H9 (cell line): ENCODE data around the gene FAM117A. TPM values are rescaled to one million over a fixed set of nuclear protein-coding genes. Genes with fewer than 3 reads are reported as not detected.

ENCODE experiments used
- DNase-seq: peaks from one replicate; pipeline ENCODE4 v3.0.0-alpha.2; 2017
- H2AFZ ChIP-seq: one replicate; pipeline ENCODE4 v1.6.1; 2013; ENCODE audit warnings: mild to moderate bottlenecking, low read length, control low read depth, moderate library complexity
- H2AK5ac ChIP-seq: 2 replicates; pipeline ENCODE4 v1.6.1; 2013; ENCODE audit warnings: low read length, control low read depth, mixed read lengths; ENCODE audit not compliant: insufficient read length
- H2BK120ac ChIP-seq: one replicate; pipeline ENCODE4 v1.6.1; 2013; ENCODE audit warnings: low read depth, mild to moderate bottlenecking, low read length, control low read depth, inconsistent platforms; ENCODE audit not compliant: poor library complexity, severe bottlenecking
- H2BK12ac ChIP-seq: 2 replicates; pipeline ENCODE4 v1.6.1; 2013; ENCODE audit warnings: low read length, control low read depth, mixed read lengths, low read depth; ENCODE audit not compliant: insufficient read length
- H2BK15ac ChIP-seq: 2 replicates; pipeline ENCODE4 v1.6.1; 2013; ENCODE audit warnings: low read depth, low read length, control low read depth
- H2BK20ac ChIP-seq: one replicate; pipeline ENCODE4 v1.6.1; 2013; ENCODE audit warnings: low read depth, mild to moderate bottlenecking, low read length, control low read depth, inconsistent platforms; ENCODE audit not compliant: poor library complexity, severe bottlenecking
- H2BK5ac ChIP-seq: 2 replicates; pipeline ENCODE4 v1.6.1; 2013; ENCODE audit warnings: low read length, control low read depth, mixed read lengths; ENCODE audit not compliant: insufficient read length
- H3K14ac ChIP-seq: 2 replicates; pipeline ENCODE4 v1.6.1; 2013; ENCODE audit warnings: low read length, control low read depth; ENCODE audit not compliant: insufficient read depth
- H3K18ac ChIP-seq: 2 replicates; pipeline ENCODE4 v1.6.1; 2013; ENCODE audit warnings: low read depth, mild to moderate bottlenecking, mixed read lengths, low read length, control low read depth; ENCODE audit not compliant: insufficient read length
- H3K23ac ChIP-seq: 2 replicates; pipeline ENCODE4 v1.6.1; 2013; ENCODE audit warnings: low read length, control low read depth, mixed read lengths, low read depth; ENCODE audit not compliant: insufficient read length
- H3K23me2 ChIP-seq: 2 replicates; pipeline ENCODE4 v1.6.1; 2013; ENCODE audit warnings: low read depth, mild to moderate bottlenecking, mixed read lengths, low read length, control low read depth; ENCODE audit not compliant: insufficient read length, poor library complexity, severe bottlenecking
- H3K27ac ChIP-seq: 2 replicates; pipeline ENCODE4 v1.5.1; 2013; ENCODE audit warnings: low read length, control low read depth, mixed read lengths, low read depth; ENCODE audit not compliant: insufficient read length
- H3K27me3 ChIP-seq: 2 replicates; pipeline ENCODE4 v1.6.1; 2013; ENCODE audit warnings: low read length, control low read depth, inconsistent platforms; ENCODE audit not compliant: insufficient read depth
- H3K4ac ChIP-seq: 2 replicates; pipeline ENCODE4 v1.6.1; 2013; ENCODE audit warnings: low read depth, mild to moderate bottlenecking, control low read depth, inconsistent platforms, low read length, moderate library complexity
- H3K4me1 ChIP-seq: 2 replicates; pipeline ENCODE4 v1.6.1; 2013; ENCODE audit warnings: low read length, control low read depth, inconsistent platforms; ENCODE audit not compliant: insufficient read depth
- H3K4me2 ChIP-seq: 2 replicates; pipeline ENCODE4 v1.6.1; 2013; ENCODE audit warnings: low read length, control low read depth, mixed read lengths; ENCODE audit not compliant: insufficient read length, insufficient read depth
- H3K56ac ChIP-seq: 2 replicates; pipeline ENCODE4 v1.6.1; 2013; ENCODE audit warnings: low read depth, mild to moderate bottlenecking, mixed read lengths, low read length, control low read depth; ENCODE audit not compliant: insufficient read length
- H3K79me1 ChIP-seq: 2 replicates; pipeline ENCODE4 v1.6.1; 2013; ENCODE audit warnings: low read depth, mild to moderate bottlenecking, moderate library complexity, low read length, control low read depth, inconsistent platforms; ENCODE audit not compliant: insufficient read depth, poor library complexity, severe bottlenecking
- H3K79me2 ChIP-seq: 2 replicates; pipeline ENCODE4 v1.6.1; 2013; ENCODE audit warnings: low read length, control low read depth, inconsistent platforms; ENCODE audit not compliant: insufficient read depth
- H3K9ac ChIP-seq: 2 replicates; pipeline ENCODE4 v1.6.1; 2013; ENCODE audit warnings: low read length, control low read depth, mixed read lengths; ENCODE audit not compliant: insufficient read length; ENCODE audit errors: extremely low read depth
- H3K9me3 ChIP-seq: one replicate; pipeline ENCODE4 v1.6.1; 2013; ENCODE audit warnings: low read depth, low read length, inconsistent platforms; ENCODE audit not compliant: control insufficient read depth
- H3T11ph ChIP-seq: one replicate; pipeline ENCODE4 v1.6.1; 2013; ENCODE audit warnings: mild to moderate bottlenecking, low read length, control low read depth, inconsistent platforms
- H4K20me1 ChIP-seq: one replicate; pipeline ENCODE4 v1.6.1; 2013; ENCODE audit not compliant: control insufficient read depth, insufficient read length, insufficient read depth
- H4K5ac ChIP-seq: 2 replicates; pipeline ENCODE4 v1.6.1; 2013; ENCODE audit warnings: low read depth, mild to moderate bottlenecking, mixed read lengths, low read length, control low read depth; ENCODE audit not compliant: insufficient read length
- H4K8ac ChIP-seq: replicated peaks from 2 replicates; pipeline ENCODE4 v1.6.1; 2013; ENCODE audit warnings: low read length, control low read depth, mixed read lengths, low read depth; ENCODE audit not compliant: insufficient read length
- H4K91ac ChIP-seq: 2 replicates; pipeline ENCODE4 v1.6.1; 2013; ENCODE audit warnings: low read depth, mild to moderate bottlenecking, moderate library complexity, mixed read lengths, low read length, control low read depth; ENCODE audit not compliant: insufficient read length
- H3K27ac Mint-ChIP-seq, 3 experiments: 2 replicates in 2 of 3; 3 replicates in 1 of 3; pipeline ENCODE4 v1.8.0; 2020 to 2021; ENCODE audit warnings: mixed read lengths in 3 of 3, mild to moderate bottlenecking in 1 of 3, moderate library complexity in 1 of 3
- H3K27me3 Mint-ChIP-seq: 2 replicates; pipeline ENCODE4 v1.8.0; 2021; ENCODE audit warnings: low read depth, mild to moderate bottlenecking, moderate library complexity, mixed read lengths
- H3K36me3 Mint-ChIP-seq, 3 experiments: 2 replicates in 2 of 3; 3 replicates in 1 of 3; pipeline ENCODE4 v1.8.0; 2020 to 2021; ENCODE audit warnings: low read depth in 3 of 3, mixed read lengths in 3 of 3; ENCODE audit not compliant: insufficient read depth in 1 of 3
- H3K4me1 Mint-ChIP-seq, 2 experiments: 2 replicates each; pipeline ENCODE4 v1.8.0; 2020; ENCODE audit warnings: mixed read lengths in 2 of 2
- H3K4me3 Mint-ChIP-seq, 2 experiments: 2 replicates in 1 of 2; 3 replicates in 1 of 2; pipeline ENCODE4 v1.8.0; 2020 to 2021; ENCODE audit warnings: mild to moderate bottlenecking in 2 of 2, mixed read lengths in 2 of 2, moderate library complexity in 1 of 2
- H3K9me3 Mint-ChIP-seq, 2 experiments: 2 replicates in 1 of 2; 3 replicates in 1 of 2; pipeline ENCODE4 v1.8.0; 2020; ENCODE audit warnings: mild to moderate bottlenecking in 2 of 2, mixed read lengths in 2 of 2, moderate library complexity in 1 of 2
- CTCF ChIP-seq: fragments of 200-600 bp; sonication (generic); conservative IDR thresholded peaks from 3 replicates; pipeline ENCODE4 v1.8.0; 2021; ENCODE audit warnings: antibody characterized with exemption, mild to moderate bottlenecking
- WGBS: extraction: QIAGEN DNeasy Blood & Tissue Kit; methylation state at CpG from one replicate; pipeline ENCODE4 v1.1.7; 2013; ENCODE audit warnings: missing lambda C conversion rate, low lambda C conversion rate, mixed read lengths; ENCODE audit not compliant: insufficient read length; ENCODE audit errors: extremely low coverage; 5-methylcytosine and 5-hydroxymethylcytosine counted together
- total RNA-seq: library from RNA; stranded (reverse); gene quantifications from 2 replicates; pipeline ENCODE4 v1.2.1, GENCODE V29; 2021

The FAM117A gene
- total RNA-seq, 1 experiment from 2014 or later: 21.1 TPM

GRCh38 chr17:49723423-49723822, 40.5 kb downstream of the FAM117A start:
- H3K14ac ChIP-seq: no peak overlapping the region
- no peak overlapping the region for H3K56ac ChIP-seq
- no peak overlapping the region for H2AK5ac ChIP-seq
- no peak overlapping the region for H2BK12ac ChIP-seq
- H2BK5ac ChIP-seq: no peak overlapping the region
- no peaks in the 10 kb centered on the region for H3K4me1 ChIP-seq
- Mint-ChIP-seq H3K36me3 (peaks cover 31 to 60% (median 53%) of the 10 kb centered on the region in 3 experiments), H3K4me1 (0 out of 4 replicates have a peak, but pooled peaks cover 0 to 3% of the 10 kb centered on the region in 2 experiments), H3K27me3 (no peaks in the 10 kb centered on the region), H3K27ac (peak overlapping the region in 2 of 3 experiments; percentile 23 to 81; a peak in 2 of 7 replicates), H3K4me3 (no peak overlapping the region), H3K9me3 (no peaks in the 10 kb centered on the region)
- H3K27me3 ChIP-seq: no peaks in the 10 kb centered on the region
- no peak overlapping the region for H3K18ac ChIP-seq
- no peaks in the 10 kb centered on the region for H3K23me2 ChIP-seq
- no peaks in the 10 kb centered on the region for H3K79me2 ChIP-seq
- H4K5ac ChIP-seq: no peak overlapping the region
- H4K91ac ChIP-seq: no peak overlapping the region
- peaks cover 8% of the 10 kb centered on the region for H3K79me1 ChIP-seq
- H3K4me2 ChIP-seq: no peak overlapping the region
- DNase-seq: no peak
- no peak overlapping the region for H3K23ac ChIP-seq
- H3K9me3 ChIP-seq: no peaks in the 10 kb centered on the region
- no CpG with 5 or more reads among the region's 8 CpGs for WGBS
- no peak for TF ChIP-seq CTCF
- H4K20me1 ChIP-seq: no peaks in the 10 kb centered on the region
- no peak overlapping the region for H2AFZ ChIP-seq
- no peak overlapping the region for H3K27ac ChIP-seq
- no peak overlapping the region for H2BK120ac ChIP-seq
- H3T11ph ChIP-seq: no peak overlapping the region
- H2BK15ac ChIP-seq: no peak overlapping the region
- no peak overlapping the region for H3K4ac ChIP-seq
- H4K8ac ChIP-seq: no peak overlapping the region
- no peak overlapping the region for H3K9ac ChIP-seq
- no peak overlapping the region for H2BK20ac ChIP-seq
